Activated CD8-positive, alpha-beta memory T cell treated with anti-CD3 and anti-CD28 coated beads, Interleukin-2, amount 10 ng/mL, durations not matched to agents 7 days and 5 days (primary cell): ENCODE results near the gene EID1. TPM values are rescaled to one million over a fixed set of nuclear protein-coding genes. Genes with fewer than 3 reads are reported as not detected.
"Not testable (repeated sequence)": the region's sequence is repeated elsewhere in the genome, so short reads cannot be mapped to it uniquely, and the experiment has no call there.

Experiments used
- ATAC-seq: fragments of 150-1000 bp; cut with Tn5 transposase; one replicate; pipeline ENCODE4 v1.10.0; 2021; ENCODE audit warnings: moderate library complexity
- CTCF ChIA-PET: fragments of 350-600 bp; sonication (Branson Sonifier 250); formaldehyde crosslinking; loops from one replicate; lab custom pipeline; 2021; ENCODE audit warnings: antibody characterized with exemption; lab: Charles Lee
- DNase-seq: peaks from one replicate; pipeline ENCODE4 v3.0.0-alpha.2; 2020
- H3K27ac Mint-ChIP-seq: one replicate; pipeline ENCODE4 v1.8.0; 2021; ENCODE audit warnings: mild to moderate bottlenecking, mixed read lengths
- H3K27me3 Mint-ChIP-seq: one replicate; pipeline ENCODE4 v1.8.0; 2021; ENCODE audit warnings: mixed read lengths
- H3K36me3 Mint-ChIP-seq: one replicate; pipeline ENCODE4 v1.8.0; 2021; ENCODE audit warnings: mild to moderate bottlenecking, mixed read lengths
- H3K4me1 Mint-ChIP-seq: one replicate; pipeline ENCODE4 v1.8.0; 2021; ENCODE audit warnings: mixed read lengths
- H3K4me3 Mint-ChIP-seq: one replicate; pipeline ENCODE4 v1.8.0; 2021; ENCODE audit warnings: mild to moderate bottlenecking, moderate library complexity, mixed read lengths
- H3K9me3 Mint-ChIP-seq: one replicate; pipeline ENCODE4 v1.8.0; 2022; ENCODE audit warnings: low read depth, mixed read lengths
- total RNA-seq, 2 experiments: library from RNA; stranded (reverse); gene quantifications; one replicate each; pipeline ENCODE4 v1.2.3, GENCODE V29; 2021

EID1 gene
- total RNA-seq, 2 experiments from 2014 or later, result 100 to 133 TPM

GRCh38 chr15:48898032-48898431 is 20.1 kb downstream of the EID1 start:
- ATAC-seq (peak; percentile 23), DNase-seq (no peak)
- H3K36me3 Mint-ChIP-seq, result peaks cover 2% of the 10 kb centered on the region
- CTCF ChIA-PET, result interaction anchor here (0.9 to 1.4 kb wide), 2 partner anchors 10 to 16 kb away, joined by 3 read pairs; no protein-coding TSS in a partner anchor
- peak overlapping the region; percentile 2 for H3K4me3 Mint-ChIP-seq
- H3K9me3 Mint-ChIP-seq, result no peaks in the 10 kb centered on the region
- H3K27ac Mint-ChIP-seq, result peak overlapping the region; percentile 37
- peaks cover 27% of the 10 kb centered on the region for H3K4me1 Mint-ChIP-seq
- H3K27me3 Mint-ChIP-seq, result peaks cover 21% of the 10 kb centered on the region

GRCh38 chr15:48898446-48898845 is 20.5 kb downstream of the EID1 start:
- CTCF ChIA-PET, result interaction anchor here (1.4 kb wide), 1 partner anchor 16 kb away, joined by 3 read pairs; no protein-coding TSS in a partner anchor

GRCh38 chr15:48899793-48900192 is 21.9 kb downstream of the EID1 start:
- CTCF ChIA-PET, result interaction anchor here (1.1 kb wide), 1 partner anchor 76 kb away, joined by 4 read pairs; no protein-coding TSS in a partner anchor
- Mint-ChIP-seq H3K9me3 (no peaks in the 10 kb centered on the region), H3K27me3 (peaks cover 12% of the 10 kb centered on the region), H3K4me1 (peaks cover 22% of the 10 kb centered on the region), H3K36me3 (peaks cover 2% of the 10 kb centered on the region), H3K27ac (no peak overlapping the region), H3K4me3 (no peak overlapping the region)
- ATAC-seq (no peak), DNase-seq (no peak)

More at GRCh38 chr15:48898446-48898845, 20.5 kb downstream of the EID1 start:
- DNase-seq, result no peak
- Mint-ChIP-seq H3K27ac (peak overlapping the region; percentile 37), H3K9me3 (no peaks in the 10 kb centered on the region), H3K27me3 (peaks cover 18% of the 10 kb centered on the region), H3K4me3 (peak overlapping the region; percentile 2), H3K4me1 (peaks cover 27% of the 10 kb centered on the region), H3K36me3 (peaks cover 2% of the 10 kb centered on the region)
- no peak for ATAC-seq

GRCh38 chr15:48904758-48905157 is 26.8 kb downstream of the EID1 start:
- Mint-ChIP-seq H3K27me3 (no peaks in the 10 kb centered on the region), H3K36me3 (peaks cover 4% of the 10 kb centered on the region), H3K27ac (no peak overlapping the region), H3K4me3 (no peak overlapping the region), H3K4me1 (peaks cover 2% of the 10 kb centered on the region), H3K9me3 (no peaks in the 10 kb centered on the region)
- DNase-seq (no peak), ATAC-seq (no peak)
- CTCF ChIA-PET, result interaction anchor here (1.8 to 2.0 kb wide), 2 partner anchors 26 to 71 kb away, joined by 4 to 7 read pairs; partner anchors contain the start of gene EID1

GRCh38 chr15:48905216-48905615 is 27.3 kb downstream of the EID1 start:
- DNase-seq, result no peak
- Mint-ChIP-seq H3K27me3 (peaks cover 4% of the 10 kb centered on the region), H3K9me3 (no peaks in the 10 kb centered on the region), H3K27ac (no peak overlapping the region), H3K4me3 (no peak overlapping the region), H3K36me3 (peaks cover 2% of the 10 kb centered on the region), H3K4me1 (peaks cover 2% of the 10 kb centered on the region)
- CTCF ChIA-PET, result interaction anchor here (1.2 to 2.0 kb wide), 4 partner anchors 9 to 70 kb away, joined by 3 to 7 read pairs (median 5); partner anchors contain the start of gene EID1
- ATAC-seq, result no peak

- Mint-ChIP-seq H3K4me3 (no peak overlapping the region), H3K27ac (no peak overlapping the region), H3K9me3 (no peaks in the 10 kb centered on the region), H3K27me3 (peaks cover 8% of the 10 kb centered on the region), H3K36me3 (peaks cover 2% of the 10 kb centered on the region), H3K4me1 (peaks cover 2% of the 10 kb centered on the region)
- no peak for DNase-seq
- CTCF ChIA-PET, result interaction anchor here (1.2 to 2.0 kb wide), 4 partner anchors 9 to 69 kb away, joined by 3 to 7 read pairs (median 4); no protein-coding TSS in a partner anchor
- ATAC-seq, result no peak
These were observed 27.9 kb downstream of the EID1 start for GRCh38 chr15:48905847-48906246.

- H3K36me3 Mint-ChIP-seq, DNase-seq, H3K4me3 Mint-ChIP-seq, H3K9me3 Mint-ChIP-seq, H3K27ac Mint-ChIP-seq, ATAC-seq, CTCF ChIA-PET, H3K4me1 Mint-ChIP-seq: not testable (repeated sequence)
- H3K27me3 Mint-ChIP-seq, result peaks cover 23% of the 10 kb centered on the region
These were observed 31.4 kb downstream of the EID1 start for GRCh38 chr15:48909313-48909712.

GRCh38 chr15:48910554-48910953 is 32.6 kb downstream of the EID1 start:
- not testable (repeated sequence) for H3K9me3 Mint-ChIP-seq, H3K27ac Mint-ChIP-seq, H3K36me3 Mint-ChIP-seq, H3K4me3 Mint-ChIP-seq, H3K4me1 Mint-ChIP-seq, ATAC-seq, DNase-seq
- peaks cover 27% of the 10 kb centered on the region for H3K27me3 Mint-ChIP-seq
- CTCF ChIA-PET, result interaction anchor here (2.3 kb wide), 1 partner anchor 14 kb away, joined by 4 read pairs; no protein-coding TSS in a partner anchor

GRCh38 chr15:48913141-48913540 is 35.2 kb downstream of the EID1 start:
- DNase-seq (no peak), ATAC-seq (no peak)
- CTCF ChIA-PET, result interaction anchor here (1.0 to 2.3 kb wide), 3 partner anchors 11 to 65 kb away, joined by 3 to 4 read pairs (median 4); no protein-coding TSS in a partner anchor
- H3K36me3 Mint-ChIP-seq, result peaks cover 2% of the 10 kb centered on the region
- no peak overlapping the region for H3K4me3 Mint-ChIP-seq
- no peaks in the 10 kb centered on the region for H3K4me1 Mint-ChIP-seq
- H3K27me3 Mint-ChIP-seq, result peaks cover 42% of the 10 kb centered on the region
- H3K27ac Mint-ChIP-seq, result no peak overlapping the region
- peaks cover 3% of the 10 kb centered on the region for H3K9me3 Mint-ChIP-seq

GRCh38 chr15:48914717-48915116 is 36.8 kb downstream of the EID1 start:
- no peak for ATAC-seq
- Mint-ChIP-seq H3K9me3 (peaks cover 3% of the 10 kb centered on the region), H3K4me1 (no peaks in the 10 kb centered on the region), H3K36me3 (peaks cover 7% of the 10 kb centered on the region), H3K4me3 (no peak overlapping the region), H3K27me3 (peaks cover 45% of the 10 kb centered on the region), H3K27ac (no peak overlapping the region)
- DNase-seq, result no peak
- CTCF ChIA-PET, result interaction anchor here (1.3 to 2.0 kb wide), 3 partner anchors 9 to 51 kb away, joined by 3 to 6 read pairs (median 4); no protein-coding TSS in a partner anchor

GRCh38 chr15:48915861-48916260 is 37.9 kb downstream of the EID1 start:
- ATAC-seq, result no peak
- CTCF ChIA-PET, result no interaction called here
- H3K4me1 Mint-ChIP-seq, result no peaks in the 10 kb centered on the region
- peaks cover 3% of the 10 kb centered on the region for H3K9me3 Mint-ChIP-seq
- no peak overlapping the region for H3K4me3 Mint-ChIP-seq
- peaks cover 36% of the 10 kb centered on the region for H3K27me3 Mint-ChIP-seq
- peaks cover 10% of the 10 kb centered on the region for H3K36me3 Mint-ChIP-seq
- DNase-seq, result no peak
- no peak overlapping the region for H3K27ac Mint-ChIP-seq

- no peaks in the 10 kb centered on the region for H3K9me3 Mint-ChIP-seq
- peaks cover 29% of the 10 kb centered on the region for H3K27me3 Mint-ChIP-seq
- H3K27ac Mint-ChIP-seq, result no peak overlapping the region
- H3K4me1 Mint-ChIP-seq, result no peaks in the 10 kb centered on the region
- DNase-seq (no peak), ATAC-seq (no peak)
- CTCF ChIA-PET, result no interaction called here
- H3K36me3 Mint-ChIP-seq, result peaks cover 12% of the 10 kb centered on the region
- no peak overlapping the region for H3K4me3 Mint-ChIP-seq
These were observed 38.8 kb downstream of the EID1 start for GRCh38 chr15:48916721-48917120.

GRCh38 chr15:48922046-48922445 is 44.1 kb downstream of the EID1 start:
- CTCF ChIA-PET, result no interaction called here
- Mint-ChIP-seq H3K4me3 (no peak overlapping the region), H3K27ac (no peak overlapping the region), H3K27me3 (peaks cover 11% of the 10 kb centered on the region), H3K9me3 (peaks cover 4% of the 10 kb centered on the region), H3K4me1 (peaks cover 27% of the 10 kb centered on the region), H3K36me3 (peaks cover 31% of the 10 kb centered on the region)
- no peak for DNase-seq
- no peak for ATAC-seq
